Small intestine (tissue), 7 donors: ENCODE data around the gene SPHKAP. TPM values are rescaled to one million over a fixed set of nuclear protein-coding genes. Genes with fewer than 3 reads are reported as not detected.

Experiments used
- DNase-seq, 2 donors: peaks; one replicate each; pipeline versions ENCODE4 v3.0.0 to v3.0.0-alpha.2; 2013
- FAIRE-seq: peaks from 2 replicates; lab custom pipeline; 2012; peaks lifted over from hg19 to GRCh38; lab: Jason Lieb, UNC
- H3K27ac ChIP-seq, 3 donors: one replicate each; pipeline ENCODE4 v1.5.1; 2013; ENCODE audit warnings: low read length in 2 of 3, mild to moderate bottlenecking in 2 of 3, control low read depth in 1 of 3, inconsistent platforms in 1 of 3, low read depth in 1 of 3, moderate library complexity in 1 of 3
- H3K27me3 ChIP-seq, 3 donors: one replicate each; pipeline ENCODE4 v1.6.1; 2013; ENCODE audit warnings: low read length in 3 of 3, inconsistent platforms in 1 of 3; ENCODE audit not compliant: control insufficient read depth in 3 of 3, insufficient read depth in 3 of 3
- H3K36me3 ChIP-seq, 3 donors: one replicate each; pipeline ENCODE4 v1.6.1; 2013; ENCODE audit warnings: low read length in 3 of 3, inconsistent platforms in 1 of 3, low read depth in 1 of 3, mild to moderate bottlenecking in 1 of 3, moderate library complexity in 1 of 3; ENCODE audit not compliant: control insufficient read depth in 3 of 3, insufficient read depth in 2 of 3
- H3K4me1 ChIP-seq, 3 donors: one replicate each; pipeline ENCODE4 v1.6.1; 2013; ENCODE audit warnings: low read length in 2 of 3, inconsistent platforms in 1 of 3, low read depth in 1 of 3, mild to moderate bottlenecking in 1 of 3, moderate library complexity in 1 of 3; ENCODE audit not compliant: control insufficient read depth in 3 of 3, insufficient read depth in 2 of 3
- H3K4me3 ChIP-seq, 3 donors: one replicate each; pipeline ENCODE4 v1.5.1; 2013; ENCODE audit warnings: low read length in 3 of 3, control low read depth in 1 of 3, inconsistent platforms in 1 of 3, low read depth in 1 of 3, mild to moderate bottlenecking in 1 of 3, moderate library complexity in 1 of 3
- H3K9me3 ChIP-seq, 2 donors: one replicate each; pipeline ENCODE4 v1.6.1; 2013; ENCODE audit warnings: low read depth in 1 of 2, low read length in 1 of 2; ENCODE audit not compliant: control insufficient read depth in 2 of 2, insufficient read depth in 1 of 2
- WGBS, 3 donors: extraction: QIAGEN DNeasy Blood & Tissue Kit; methylation state at CpG; one replicate each; pipeline ENCODE4 v1.1.7; 2013; 5-methylcytosine and 5-hydroxymethylcytosine counted together
- polyA plus RNA-seq, 4 donors: library from polyadenylated mRNA; stranded (reverse) in 3 of 4; unstranded in 1 of 4; fragments of 200-250 nt in 3 of 4; fragments of 120-200 nt in 1 of 4; gene quantifications; one replicate each; pipeline versions ENCODE4 v1.2.1 to v1.2.3, GENCODE V29; 2013
- donor health status: healthy with polysubstance abuse.
- donor health status: control.
- donor health status: control.
- donor health status: Bipolar disorder and iron deficiency.
- donor health status: healthy.

Gene SPHKAP
- polyA plus RNA-seq, 4 donors = 0.01 to 0.27 (median 0.10) TPM; not detected in 1

DNA sequence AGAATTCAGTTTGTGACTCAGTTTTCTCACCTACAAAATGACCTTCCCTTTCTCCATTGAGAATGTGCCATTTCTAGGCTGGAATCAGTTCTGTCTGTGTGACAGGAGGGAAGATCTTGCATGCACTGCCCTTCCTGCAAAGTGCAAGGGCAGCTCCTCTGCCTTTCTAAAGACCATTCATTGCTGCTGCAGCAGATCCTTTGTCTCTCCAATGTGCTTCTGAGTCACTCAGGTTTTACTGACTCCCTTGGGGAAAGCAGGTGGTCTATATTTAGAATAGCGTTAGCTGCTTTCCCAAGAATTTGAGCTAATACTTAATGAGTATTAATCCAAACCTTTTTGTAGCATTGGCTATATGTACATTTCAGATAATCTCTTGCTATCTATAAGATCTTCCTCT lies 247.6 kb downstream of the SPHKAP start:
- FAIRE-seq = no peak

DNA sequence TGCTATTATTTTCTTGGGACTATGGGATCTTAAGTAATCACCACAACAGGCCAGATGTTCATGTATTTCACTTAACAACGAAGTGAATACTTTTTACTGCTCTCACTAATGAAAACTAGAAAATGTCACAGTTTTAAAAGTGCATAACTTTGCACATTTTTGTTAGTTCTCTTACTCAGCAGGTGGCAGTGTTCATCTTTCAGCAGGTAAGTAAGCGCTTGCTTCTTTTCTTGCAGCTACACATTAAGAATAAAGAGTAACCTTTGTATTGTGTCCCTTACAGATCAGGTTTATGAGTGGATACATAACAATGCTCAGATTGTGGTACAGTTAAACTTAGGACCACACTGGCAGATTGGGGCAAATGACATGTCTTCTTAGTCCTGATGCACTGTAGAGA lies 249.1 kb downstream of the SPHKAP start:
- FAIRE-seq (no peak), DNase-seq (peak; percentile 6 to 19)
- Histone ChIP-seq H3K27me3 (no peaks in the 10 kb centered on the region), H3K36me3 (no peaks in the 10 kb centered on the region), H3K4me3 (no peak overlapping the region), H3K9me3 (no peaks in the 10 kb centered on the region), H3K27ac (no peak overlapping the region), H3K4me1 (no peaks in the 10 kb centered on the region)
- 22 to 54% (median 31%) methylated on average over 2 of the region's 2 CpGs for WGBS, 3 donors

More for the DNA sequence above, 247.6 kb downstream of the SPHKAP start:
- no peak for DNase-seq
- Histone ChIP-seq H3K36me3 (no peaks in the 10 kb centered on the region), H3K27me3 (no peaks in the 10 kb centered on the region), H3K27ac (no peak overlapping the region), H3K9me3 (no peaks in the 10 kb centered on the region), H3K4me1 (no peaks in the 10 kb centered on the region), H3K4me3 (no peak overlapping the region)
- 88 to 96% (median 89%) methylated on average over 1 of the region's 1 CpG for WGBS, 3 donors

GRCh38 chr2:227932001-227932400 lies 249.5 kb downstream of the SPHKAP start:
- Histone ChIP-seq H3K9me3 (peaks cover 0 to under 1% of the 10 kb centered on the region in 2 donors), H3K4me3 (no peak overlapping the region), H3K27me3 (no peaks in the 10 kb centered on the region), H3K36me3 (no peaks in the 10 kb centered on the region), H3K4me1 (no peaks in the 10 kb centered on the region), H3K27ac (no peak overlapping the region)
- WGBS, 3 donors = 82 to 87% (median 86%) methylated on average over 6 of the region's 6 CpGs
- DNase-seq (no peak), FAIRE-seq (no peak)
